ENCODE measurements around the gene PTPRF. TPM values are rescaled to one million over a fixed set of nuclear protein-coding genes. Genes with fewer than 3 reads are reported as not detected.
"Not testable (repeated sequence)": the region's sequence is repeated elsewhere in the genome, so short reads cannot be mapped to it uniquely, and the experiment has no call there.

Gene PTPRF
- total RNA-seq, 1 donor, result under 0.01 TPM

DNA sequence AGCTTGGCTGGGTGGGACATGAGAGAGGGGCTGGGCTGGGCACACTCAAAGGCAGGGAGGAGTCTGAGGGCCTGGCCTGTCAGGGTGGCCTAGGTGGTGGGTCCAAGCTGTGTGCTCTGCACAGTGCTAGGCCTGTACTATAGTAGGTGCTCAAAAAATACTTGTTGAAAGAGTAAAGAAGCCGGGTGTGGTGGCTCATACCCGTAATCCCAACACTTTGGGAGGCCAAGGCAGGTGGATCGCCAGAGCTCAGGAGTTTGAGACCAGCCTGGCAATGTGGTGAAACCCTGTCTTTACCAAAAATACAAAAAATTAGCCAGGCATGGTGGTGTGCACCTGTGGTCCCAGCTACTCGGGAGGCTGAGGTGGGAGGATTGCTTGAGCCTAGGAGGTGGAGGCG is 18.7 kb downstream of the PTPRF start:
- H3K4me3 ChIP-seq (ENCODE audit: low read length); H3K4me1 ChIP-seq (ENCODE audit: insufficient read depth, low read length); H3K27me3 ChIP-seq (ENCODE audit: insufficient read depth, low read length); H3K9me3 ChIP-seq (ENCODE audit: low read depth, low read length): not testable (repeated sequence)

DNA sequence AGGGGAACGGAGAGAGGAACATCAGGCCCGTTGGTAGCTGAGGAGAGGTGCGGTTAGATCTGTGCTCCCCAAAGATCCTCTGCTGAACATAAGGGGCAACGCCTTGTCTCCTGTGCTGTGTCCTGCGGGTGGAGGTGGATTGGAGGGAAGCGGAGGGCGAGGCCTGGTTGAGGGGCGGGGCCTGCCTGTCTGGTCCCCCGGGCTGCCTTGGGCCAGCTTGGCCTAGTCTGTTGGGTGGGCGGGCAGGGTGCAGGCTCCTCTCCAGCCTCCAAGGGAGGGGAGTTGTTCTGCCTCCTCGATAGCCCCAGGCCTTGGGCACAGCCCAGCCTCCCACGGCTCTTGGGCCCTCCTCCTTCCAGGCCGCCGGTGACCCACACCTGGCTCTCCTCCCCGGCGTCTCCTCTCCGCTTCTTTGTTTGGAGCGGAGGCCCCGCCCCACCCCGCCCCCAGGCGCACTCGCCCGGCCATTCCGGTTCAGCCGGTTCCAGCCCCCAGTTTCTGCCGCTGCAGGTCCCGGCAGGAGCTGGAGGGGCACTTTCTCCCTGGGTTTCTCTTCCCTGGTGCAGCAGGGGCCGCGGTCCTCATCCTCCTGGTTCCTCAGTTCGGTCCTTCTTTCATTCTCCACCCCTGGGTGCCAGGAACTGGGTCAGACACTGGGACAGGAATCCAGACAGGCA is 19.4 kb downstream of the PTPRF start:
- Histone ChIP-seq H3K4me3 (ENCODE audit: low read length) (no peak overlapping the region), H3K9me3 (ENCODE audit: low read depth, low read length) (no peaks in the 10 kb centered on the region), H3K27me3 (ENCODE audit: insufficient read depth, low read length) (no peaks in the 10 kb centered on the region), H3K4me1 (ENCODE audit: insufficient read depth, low read length) (no peaks in the 10 kb centered on the region)

DNA sequence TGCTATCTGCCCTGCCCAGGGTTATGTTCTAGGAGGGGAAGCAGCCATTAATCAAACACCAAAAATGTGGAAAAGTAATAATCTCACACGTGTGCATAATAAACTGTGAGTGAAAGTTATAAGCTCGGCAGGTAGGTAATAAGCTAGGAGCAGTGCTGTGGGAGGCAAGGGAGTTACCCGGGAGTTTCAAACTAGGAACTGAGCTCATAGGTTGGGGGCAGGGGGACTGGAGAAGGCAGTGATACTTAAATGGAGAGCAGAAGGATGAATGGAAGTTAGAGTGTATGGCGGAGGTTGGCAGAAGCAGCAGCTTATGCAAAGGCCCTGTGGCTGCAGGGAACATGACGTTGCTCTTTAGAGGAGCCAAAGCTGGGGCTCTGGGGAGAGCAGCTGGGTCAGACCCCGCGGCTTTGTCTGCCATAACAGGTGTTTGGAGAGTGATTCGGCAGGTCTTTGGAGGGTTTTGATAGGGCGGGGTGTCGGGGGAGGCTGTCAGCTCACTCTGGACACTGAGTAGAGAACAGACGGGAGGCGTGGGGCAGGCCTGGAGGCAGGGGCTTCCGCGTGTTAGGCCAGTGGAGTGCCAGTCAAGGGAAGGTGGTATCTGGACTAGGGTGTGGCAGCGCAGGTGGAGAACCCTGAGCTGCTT is 20.0 kb downstream of the PTPRF start:
- H3K9me3 ChIP-seq (ENCODE audit: low read depth, low read length), result no peaks in the 10 kb centered on the region
- no peaks in the 10 kb centered on the region for H3K27me3 ChIP-seq (ENCODE audit: insufficient read depth, low read length)
- H3K4me3 ChIP-seq (ENCODE audit: low read length), result no peak overlapping the region
- H3K4me1 ChIP-seq (ENCODE audit: insufficient read depth, low read length), result no peaks in the 10 kb centered on the region

DNA sequence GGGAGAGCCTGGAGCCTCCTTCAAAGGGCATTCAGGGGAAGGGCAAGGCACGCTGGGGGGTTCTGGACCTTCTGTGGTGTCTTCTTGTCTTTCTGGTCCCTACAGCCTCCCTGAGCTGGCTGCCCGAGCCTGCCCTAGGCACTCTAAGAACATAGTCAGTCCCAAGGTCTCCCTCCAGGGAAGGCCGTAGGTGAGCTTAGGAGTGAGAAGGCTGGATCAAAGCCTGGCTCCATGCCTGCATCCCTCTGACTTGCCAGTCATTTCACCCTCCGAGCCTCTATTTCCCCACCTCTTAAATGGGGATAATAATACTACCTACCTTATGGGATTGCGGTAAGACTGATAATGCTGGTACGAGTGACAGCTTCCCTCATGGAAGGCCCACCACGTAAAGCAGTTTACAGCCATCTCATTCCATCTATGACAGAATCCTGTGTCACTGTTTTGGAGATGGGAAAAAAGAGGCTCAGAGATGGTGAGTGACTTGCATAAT is 20.8 kb downstream of the PTPRF start:
- no peak overlapping the region for H3K4me3 ChIP-seq (ENCODE audit: low read length)
- no peaks in the 10 kb centered on the region for H3K27me3 ChIP-seq (ENCODE audit: insufficient read depth, low read length)
- no peaks in the 10 kb centered on the region for H3K4me1 ChIP-seq (ENCODE audit: insufficient read depth, low read length)
- no peaks in the 10 kb centered on the region for H3K9me3 ChIP-seq (ENCODE audit: low read depth, low read length)

- Histone ChIP-seq H3K27me3 (ENCODE audit: insufficient read depth, low read length) (no peaks in the 10 kb centered on the region), H3K4me1 (ENCODE audit: insufficient read depth, low read length) (no peaks in the 10 kb centered on the region), H3K9me3 (ENCODE audit: low read depth, low read length) (no peaks in the 10 kb centered on the region), H3K4me3 (ENCODE audit: low read length) (no peak overlapping the region)
These were observed 21.5 kb downstream of the PTPRF start for GRCh38 chr1:43552059-43552742.

GRCh38 chr1:43552813-43553212 is 22.1 kb downstream of the PTPRF start:
- Histone ChIP-seq H3K4me1 (ENCODE audit: insufficient read depth, low read length) (no peaks in the 10 kb centered on the region), H3K4me3 (ENCODE audit: low read length) (no peak overlapping the region), H3K9me3 (ENCODE audit: low read depth, low read length) (no peaks in the 10 kb centered on the region), H3K27me3 (ENCODE audit: insufficient read depth, low read length) (no peaks in the 10 kb centered on the region)

- H3K4me3 ChIP-seq (ENCODE audit: low read length), result no peak overlapping the region
- H3K9me3 ChIP-seq (ENCODE audit: low read depth, low read length), result no peaks in the 10 kb centered on the region
- H3K4me1 ChIP-seq (ENCODE audit: insufficient read depth, low read length), result no peaks in the 10 kb centered on the region
- no peaks in the 10 kb centered on the region for H3K27me3 ChIP-seq (ENCODE audit: insufficient read depth, low read length)
These were observed 23.8 kb downstream of the PTPRF start for GRCh38 chr1:43554444-43554992.

GRCh38 chr1:43556782-43557181 is 26.1 kb downstream of the PTPRF start:
- Histone ChIP-seq H3K27me3 (ENCODE audit: insufficient read depth, low read length) (no peaks in the 10 kb centered on the region), H3K9me3 (ENCODE audit: low read depth, low read length) (no peaks in the 10 kb centered on the region), H3K4me3 (ENCODE audit: low read length) (no peak overlapping the region), H3K4me1 (ENCODE audit: insufficient read depth, low read length) (no peaks in the 10 kb centered on the region)

DNA sequence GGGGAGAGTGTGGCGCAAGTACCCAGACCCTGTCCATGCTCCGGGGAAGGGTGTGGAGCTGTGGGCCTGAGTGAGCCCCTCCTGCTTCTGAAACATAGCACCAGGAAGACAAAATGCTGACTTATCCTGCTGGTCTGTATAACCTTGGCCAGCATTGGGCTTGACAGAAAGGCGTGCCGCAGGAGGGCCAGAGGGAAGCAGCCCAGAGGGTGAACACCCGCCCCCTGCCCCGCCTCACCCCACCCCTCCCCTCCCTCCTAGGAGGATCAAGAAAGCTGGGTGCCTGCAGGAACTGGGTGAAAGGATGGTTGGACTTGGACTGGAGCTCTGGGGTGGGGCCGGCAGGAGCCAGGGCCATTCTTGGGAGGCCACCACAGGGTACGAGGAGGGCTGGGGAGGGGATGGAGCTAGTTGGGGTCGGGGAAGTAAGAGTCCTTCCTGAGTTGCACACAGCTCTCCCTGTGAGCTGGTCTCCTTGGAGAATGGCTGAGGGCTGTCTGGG is 27.1 kb downstream of the PTPRF start:
- Histone ChIP-seq H3K9me3 (ENCODE audit: low read depth, low read length) (no peaks in the 10 kb centered on the region), H3K27me3 (ENCODE audit: insufficient read depth, low read length) (no peaks in the 10 kb centered on the region), H3K4me3 (ENCODE audit: low read length) (no peak overlapping the region), H3K4me1 (ENCODE audit: insufficient read depth, low read length) (no peaks in the 10 kb centered on the region)

GRCh38 chr1:43558346-43558841 is 27.7 kb downstream of the PTPRF start:
- Histone ChIP-seq H3K4me1 (ENCODE audit: insufficient read depth, low read length) (no peaks in the 10 kb centered on the region), H3K4me3 (ENCODE audit: low read length) (no peak overlapping the region), H3K27me3 (ENCODE audit: insufficient read depth, low read length) (no peaks in the 10 kb centered on the region), H3K9me3 (ENCODE audit: low read depth, low read length) (no peaks in the 10 kb centered on the region)

- Histone ChIP-seq H3K4me1 (ENCODE audit: insufficient read depth, low read length) (no peaks in the 10 kb centered on the region), H3K4me3 (ENCODE audit: low read length) (no peak overlapping the region), H3K27me3 (ENCODE audit: insufficient read depth, low read length) (no peaks in the 10 kb centered on the region), H3K9me3 (ENCODE audit: low read depth, low read length) (no peaks in the 10 kb centered on the region)
These were observed 29.0 kb downstream of the PTPRF start for GRCh38 chr1:43559714-43560113.

DNA sequence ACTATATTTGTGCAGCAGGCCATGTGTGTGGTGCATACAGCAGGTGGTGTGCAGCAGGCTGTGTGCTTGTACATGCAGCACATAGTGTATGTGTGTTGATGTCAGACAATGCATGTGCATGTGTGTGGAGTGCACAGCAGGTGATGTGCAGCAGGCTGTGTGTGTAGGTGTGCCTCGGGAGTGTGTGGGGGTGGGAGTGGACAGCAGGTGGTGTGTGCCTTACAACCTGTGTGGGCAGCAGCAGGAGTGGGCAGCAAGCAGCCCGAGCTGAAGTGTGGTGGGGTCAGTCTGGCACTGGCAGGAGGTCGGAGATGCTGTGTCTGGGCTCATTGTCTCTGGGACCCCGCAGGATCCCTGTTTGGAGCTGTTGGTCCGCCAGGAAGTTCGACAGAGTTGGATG is 29.6 kb downstream of the PTPRF start:
- H3K27me3 ChIP-seq (ENCODE audit: insufficient read depth, low read length), result no peaks in the 10 kb centered on the region
- no peaks in the 10 kb centered on the region for H3K9me3 ChIP-seq (ENCODE audit: low read depth, low read length)
- no peak overlapping the region for H3K4me3 ChIP-seq (ENCODE audit: low read length)
- no peaks in the 10 kb centered on the region for H3K4me1 ChIP-seq (ENCODE audit: insufficient read depth, low read length)

- H3K4me3 ChIP-seq (ENCODE audit: low read length), result no peak overlapping the region
- H3K9me3 ChIP-seq (ENCODE audit: low read depth, low read length), result no peaks in the 10 kb centered on the region
- peaks cover 5% of the 10 kb centered on the region for H3K27me3 ChIP-seq (ENCODE audit: insufficient read depth, low read length)
- peaks cover 3% of the 10 kb centered on the region for H3K4me1 ChIP-seq (ENCODE audit: insufficient read depth, low read length)
These were observed 33.3 kb downstream of the PTPRF start for GRCh38 chr1:43563876-43564539.

DNA sequence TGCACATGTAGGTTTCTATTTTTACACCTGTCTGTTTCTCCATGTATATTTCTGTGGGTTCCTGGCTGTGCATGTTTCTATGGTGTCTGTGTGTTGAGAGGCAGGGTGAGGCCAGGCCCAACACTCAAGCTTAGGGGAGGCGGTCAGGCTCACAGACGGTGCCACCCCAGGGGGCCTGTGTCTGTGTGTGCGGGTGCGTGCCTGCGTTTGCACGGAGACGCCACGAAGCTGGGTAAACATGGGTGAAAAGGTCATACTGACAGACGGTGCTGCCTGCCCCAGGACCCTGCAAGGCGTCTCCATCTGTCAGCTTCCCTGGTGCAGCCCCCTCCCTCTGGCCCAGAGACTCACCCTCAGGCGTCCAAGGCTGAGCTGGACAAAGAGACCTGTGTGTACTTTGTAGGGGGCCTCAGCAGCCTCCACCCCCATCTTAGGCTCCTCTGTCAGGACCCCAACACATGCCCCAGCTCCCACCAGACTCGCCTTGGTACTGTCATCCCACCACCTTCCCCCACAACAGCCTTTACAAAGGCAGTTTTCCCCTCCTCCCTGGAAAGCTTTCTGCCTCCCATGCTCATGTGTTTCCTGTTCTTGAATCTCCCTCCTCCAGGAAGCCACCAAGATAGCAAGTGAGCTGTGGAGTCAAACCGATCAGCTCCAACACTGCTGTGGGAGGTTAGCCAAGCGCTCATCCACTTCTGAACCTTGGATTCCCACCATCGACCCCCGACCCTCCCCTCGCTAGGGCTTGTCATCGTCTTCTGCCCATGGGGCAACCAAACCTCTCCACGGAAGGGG is 34.1 kb downstream of the PTPRF start:
- peaks cover 3% of the 10 kb centered on the region for H3K4me1 ChIP-seq (ENCODE audit: insufficient read depth, low read length)
- no peaks in the 10 kb centered on the region for H3K9me3 ChIP-seq (ENCODE audit: low read depth, low read length)
- peaks cover 5% of the 10 kb centered on the region for H3K27me3 ChIP-seq (ENCODE audit: insufficient read depth, low read length)

More for the DNA sequence above, 34.1 kb downstream of the PTPRF start:
- no peak overlapping the region for H3K4me3 ChIP-seq (ENCODE audit: low read length)
